Osteoblast (primary cell): ENCODE results near the gene AGAP9. TPM values are rescaled to one million over a fixed set of nuclear protein-coding genes. Genes with fewer than 3 reads are reported as not detected.
"Not testable (repeated sequence)": the region's sequence is repeated elsewhere in the genome, so short reads cannot be mapped to it uniquely, and the experiment has no call there.

Source experiments
- DNase-seq: peaks from one replicate; pipeline ENCODE4 v3.0.0; 2011; ENCODE audit warnings: low spot score, mixed read lengths; ENCODE audit not compliant: insufficient read length; ENCODE audit errors: missing footprints
- H2AFZ ChIP-seq: 2 replicates; pipeline ENCODE4 v1.6.0; 2011; ENCODE audit warnings: mild to moderate bottlenecking, low read length
- H3K27ac ChIP-seq: 2 replicates; pipeline ENCODE4 v1.5.1; 2011; ENCODE audit warnings: mild to moderate bottlenecking, low read depth, low read length, moderate library complexity
- H3K27me3 ChIP-seq: 2 replicates; pipeline ENCODE4 v1.6.0; 2012; ENCODE audit warnings: mild to moderate bottlenecking, control low read depth, inconsistent platforms, low read length, moderate library complexity; ENCODE audit not compliant: insufficient read depth
- H3K36me3 ChIP-seq: 2 replicates; pipeline ENCODE4 v1.5.1; 2011; ENCODE audit warnings: mild to moderate bottlenecking, low read length, control low read depth, moderate library complexity; ENCODE audit not compliant: insufficient read depth
- H3K4me1 ChIP-seq: 2 replicates; pipeline ENCODE4 v1.5.1; 2011; ENCODE audit warnings: mild to moderate bottlenecking, low read length, control low read depth, moderate library complexity; ENCODE audit not compliant: insufficient read depth
- H3K4me2 ChIP-seq: 2 replicates; pipeline ENCODE4 v1.6.0; 2011; ENCODE audit warnings: mild to moderate bottlenecking, low read length; ENCODE audit not compliant: insufficient read depth
- H3K4me3 ChIP-seq: fragments of 200-600 bp; sonication (generic); 3 replicates; pipeline ENCODE4 v1.5.1; 2012; ENCODE audit warnings: mild to moderate bottlenecking, low read length, inconsistent platforms; ENCODE audit not compliant: insufficient read depth
- H3K79me2 ChIP-seq: 2 replicates; pipeline ENCODE4 v1.6.0; 2012; ENCODE audit warnings: mild to moderate bottlenecking, low read length, control low read depth, inconsistent platforms; ENCODE audit not compliant: insufficient read depth
- H3K9me3 ChIP-seq: 2 replicates; pipeline ENCODE4 v1.5.1; 2011; ENCODE audit warnings: low read depth, low read length, control low read depth
- H4K20me1 ChIP-seq: 2 replicates; pipeline ENCODE4 v1.6.0; 2012; ENCODE audit warnings: mild to moderate bottlenecking, low read length, control low read depth; ENCODE audit not compliant: insufficient read depth
- total RNA-seq: library from RNA; depleted of rRNA; stranded (reverse); fragments of >200 nt; gene quantifications from 2 replicates; pipeline ENCODE4 v1.2.3, GENCODE V29; 2012

Gene AGAP9
- total RNA-seq, 1 donor = 6.2 TPM

DNA sequence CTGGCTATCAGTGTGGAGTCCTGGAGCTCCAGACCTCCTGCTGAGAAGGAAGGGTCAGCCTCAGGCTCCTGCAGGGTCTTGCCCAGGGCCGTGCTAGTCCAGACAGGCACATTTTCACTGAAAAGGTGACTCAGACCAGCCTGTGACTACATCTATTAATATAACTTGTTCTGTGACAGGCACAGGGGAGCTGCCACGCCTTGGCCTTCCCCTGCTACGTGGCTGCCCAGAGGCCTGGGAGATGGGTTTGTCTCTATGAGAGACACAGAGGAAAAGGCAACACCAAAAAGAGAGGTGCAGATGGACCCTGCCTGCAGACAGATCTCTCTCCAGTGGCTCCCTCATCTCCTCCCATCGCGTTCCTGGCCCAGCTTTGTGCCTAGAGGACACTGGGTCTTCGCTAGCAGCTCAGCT is 41.7 kb downstream of the AGAP9 start:
- H3K27ac ChIP-seq = peak overlapping the region; percentile 28
- DNase-seq, H3K4me3 ChIP-seq, H3K9me3 ChIP-seq, H3K4me1 ChIP-seq, H3K27me3 ChIP-seq, H2AFZ ChIP-seq, H3K36me3 ChIP-seq, H3K4me2 ChIP-seq, H4K20me1 ChIP-seq, H3K79me2 ChIP-seq: not testable (repeated sequence)

DNA sequence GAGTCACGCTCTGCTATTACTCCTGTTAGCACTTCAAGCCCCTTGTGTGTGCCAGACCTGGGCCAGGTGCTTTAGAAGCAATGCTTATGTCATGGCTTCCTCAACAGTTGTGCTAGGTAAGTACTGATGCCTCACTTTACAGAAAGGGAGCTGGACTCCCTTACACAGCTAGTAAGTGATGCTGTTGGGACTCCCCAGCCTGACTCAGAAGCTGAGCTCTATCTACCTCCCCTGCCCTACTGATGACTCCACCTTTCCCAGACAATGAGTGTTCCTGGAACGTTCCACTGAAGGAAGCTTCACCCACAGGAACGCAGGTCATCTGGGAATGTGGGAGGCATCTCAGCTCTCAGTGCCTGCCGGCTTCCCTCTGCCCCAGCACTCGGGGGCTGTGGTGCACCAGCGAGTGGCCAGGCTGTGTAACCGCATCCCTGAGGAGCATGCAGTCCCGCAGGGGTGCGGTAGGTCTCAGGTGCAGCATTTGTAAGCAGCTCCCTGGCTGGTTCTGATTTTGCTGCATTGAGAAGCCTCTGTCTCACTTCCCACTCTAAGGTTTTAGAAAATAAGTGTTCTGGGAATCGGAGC is 42.2 kb downstream of the AGAP9 start:
- not testable (repeated sequence) for DNase-seq, H3K79me2 ChIP-seq, H3K9me3 ChIP-seq, H4K20me1 ChIP-seq, H2AFZ ChIP-seq, H3K36me3 ChIP-seq, H3K4me3 ChIP-seq, H3K27ac ChIP-seq, H3K4me2 ChIP-seq, H3K27me3 ChIP-seq, H3K4me1 ChIP-seq

DNA sequence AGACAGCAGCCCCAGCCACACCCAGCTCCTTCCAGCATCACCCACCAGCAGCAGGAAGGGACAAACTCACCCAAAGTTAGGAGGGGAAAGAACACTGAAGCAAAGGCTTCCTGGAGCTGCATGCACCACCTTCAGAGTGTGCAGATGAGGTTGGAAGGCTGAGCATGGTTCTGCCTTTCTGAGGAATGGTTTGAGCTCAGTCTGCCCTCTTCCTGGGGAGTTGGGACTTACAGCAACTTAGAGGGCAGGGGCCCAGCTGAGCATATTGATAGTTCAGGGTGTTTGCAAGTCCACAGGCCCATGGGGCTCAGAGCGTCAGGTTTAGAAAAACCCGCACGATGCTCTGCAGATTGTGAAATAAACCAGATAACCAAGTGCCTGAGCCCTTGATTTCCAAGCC is 43.3 kb downstream of the AGAP9 start:
- H3K4me3 ChIP-seq, DNase-seq, H3K9me3 ChIP-seq, H4K20me1 ChIP-seq, H3K4me1 ChIP-seq, H3K27ac ChIP-seq, H3K27me3 ChIP-seq, H3K4me2 ChIP-seq, H3K79me2 ChIP-seq, H2AFZ ChIP-seq, H3K36me3 ChIP-seq: not testable (repeated sequence)

DNA sequence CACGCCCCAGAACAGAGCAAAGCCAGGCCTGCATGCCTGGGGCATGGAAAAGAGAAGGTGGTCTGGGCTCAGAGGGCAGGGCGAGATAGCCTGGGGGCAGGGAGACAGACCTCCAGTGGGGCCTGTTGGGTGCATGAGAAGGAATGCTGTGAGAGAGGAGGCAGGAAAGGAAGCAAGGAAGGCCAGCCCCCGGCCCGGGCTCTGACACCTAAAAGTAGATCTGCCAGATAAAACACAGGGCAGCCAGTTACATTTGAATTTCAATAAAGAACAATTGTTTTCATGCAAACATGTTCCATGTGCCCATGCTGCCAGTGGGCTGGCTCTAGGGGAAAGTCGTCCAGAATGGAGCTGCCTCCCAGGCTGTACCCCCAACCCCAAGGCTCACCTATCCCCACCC is 45.3 kb downstream of the AGAP9 start:
- DNase-seq, H3K4me3 ChIP-seq, H2AFZ ChIP-seq: not testable (repeated sequence)

DNA sequence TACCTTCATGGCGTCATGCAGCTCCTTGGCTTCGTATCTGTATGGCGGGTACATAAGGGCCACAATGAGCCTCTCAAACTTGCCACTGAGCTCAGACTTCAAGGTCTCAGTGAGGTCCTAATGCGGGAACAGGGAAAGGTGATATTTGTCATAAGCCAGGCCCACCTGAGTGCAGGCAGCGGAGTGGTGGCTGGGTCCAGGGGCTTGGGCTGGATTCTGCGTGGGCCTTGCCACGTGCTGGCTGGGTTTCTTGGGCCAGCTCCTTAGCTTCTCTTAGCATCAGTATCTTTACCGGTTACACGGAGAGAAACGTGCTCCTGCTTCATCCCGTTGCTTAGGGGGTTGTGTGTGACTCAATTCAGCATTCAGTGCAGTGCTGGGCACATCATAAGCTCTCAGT is 46.4 kb downstream of the AGAP9 start:
- not testable (repeated sequence) for H3K27ac ChIP-seq, H3K4me3 ChIP-seq, H3K4me2 ChIP-seq, H3K36me3 ChIP-seq, H4K20me1 ChIP-seq, H3K79me2 ChIP-seq, H3K27me3 ChIP-seq, DNase-seq, H3K9me3 ChIP-seq, H2AFZ ChIP-seq, H3K4me1 ChIP-seq

More for the DNA sequence above, 45.3 kb downstream of the AGAP9 start:
- H3K27ac ChIP-seq, H3K27me3 ChIP-seq, H4K20me1 ChIP-seq, H3K4me2 ChIP-seq, H3K36me3 ChIP-seq, H3K4me1 ChIP-seq, H3K9me3 ChIP-seq, H3K79me2 ChIP-seq: not testable (repeated sequence)

DNA sequence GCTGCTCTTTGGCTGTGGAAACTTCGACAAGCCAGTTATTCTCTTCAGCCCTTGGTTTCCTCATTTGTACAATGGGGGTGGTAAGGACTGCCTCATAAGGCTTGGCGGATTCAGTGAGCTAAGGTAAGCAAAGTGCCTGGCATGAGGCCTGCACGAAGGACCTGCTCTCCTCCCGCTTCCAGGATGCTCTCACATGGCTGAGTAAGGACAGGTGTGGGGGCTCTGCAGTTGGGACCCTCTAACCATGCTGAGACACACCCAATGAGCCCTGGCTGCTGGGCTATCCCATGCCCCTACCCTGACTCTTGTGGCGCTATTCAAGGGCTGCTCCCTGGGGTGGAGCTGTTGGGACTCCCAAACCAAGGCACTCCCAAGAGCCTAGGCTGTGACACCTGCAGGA is 48.3 kb downstream of the AGAP9 start:
- not testable (repeated sequence) for H4K20me1 ChIP-seq, H3K27me3 ChIP-seq, H3K4me3 ChIP-seq, H3K4me2 ChIP-seq, H2AFZ ChIP-seq, H3K9me3 ChIP-seq, H3K4me1 ChIP-seq, H3K27ac ChIP-seq, DNase-seq, H3K79me2 ChIP-seq, H3K36me3 ChIP-seq

DNA sequence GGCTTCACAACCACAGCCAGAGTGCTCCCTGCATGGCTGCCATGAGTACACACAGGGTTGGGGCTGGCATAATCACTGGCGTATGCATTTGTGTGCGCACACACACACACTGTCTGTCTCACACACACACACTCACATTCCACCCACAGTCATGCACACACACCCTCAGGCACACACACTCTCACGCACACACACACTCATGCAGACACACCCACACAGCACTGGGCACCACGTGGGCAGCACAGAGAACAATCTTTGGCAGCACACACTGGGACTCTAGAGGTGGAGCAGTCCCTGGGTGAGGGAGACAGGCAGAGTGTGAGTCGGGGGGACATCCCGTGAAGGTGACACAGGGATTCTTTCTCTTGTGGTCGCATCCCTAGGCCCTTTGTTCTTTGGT is 49.9 kb downstream of the AGAP9 start:
- not testable (repeated sequence) for DNase-seq, H4K20me1 ChIP-seq, H3K79me2 ChIP-seq, H3K27ac ChIP-seq, H3K36me3 ChIP-seq, H3K4me2 ChIP-seq, H3K9me3 ChIP-seq, H2AFZ ChIP-seq, H3K4me1 ChIP-seq, H3K27me3 ChIP-seq, H3K4me3 ChIP-seq

DNA sequence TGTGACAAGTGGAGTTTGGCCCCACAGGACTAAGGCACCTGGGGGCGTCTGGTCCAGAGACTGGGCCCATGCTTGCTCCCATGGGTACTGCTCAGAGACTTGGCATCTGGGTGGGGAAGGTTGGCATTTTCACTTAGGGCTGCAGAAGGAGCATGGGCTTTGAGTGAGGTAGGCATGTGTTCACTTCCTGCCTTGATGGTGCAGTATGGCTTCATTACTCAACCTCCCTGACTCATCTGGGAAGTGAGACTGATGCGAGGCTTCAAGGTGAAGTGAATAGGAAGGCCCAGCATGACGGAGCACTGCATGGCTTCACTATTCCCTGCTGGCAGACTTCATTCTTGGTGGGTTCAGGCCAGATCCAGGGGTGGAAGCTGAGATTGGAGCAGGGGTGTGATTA is 50.8 kb downstream of the AGAP9 start:
- not testable (repeated sequence) for DNase-seq, H3K79me2 ChIP-seq, H4K20me1 ChIP-seq, H3K27ac ChIP-seq, H3K9me3 ChIP-seq, H3K36me3 ChIP-seq, H2AFZ ChIP-seq, H3K27me3 ChIP-seq, H3K4me3 ChIP-seq, H3K4me1 ChIP-seq, H3K4me2 ChIP-seq

DNA sequence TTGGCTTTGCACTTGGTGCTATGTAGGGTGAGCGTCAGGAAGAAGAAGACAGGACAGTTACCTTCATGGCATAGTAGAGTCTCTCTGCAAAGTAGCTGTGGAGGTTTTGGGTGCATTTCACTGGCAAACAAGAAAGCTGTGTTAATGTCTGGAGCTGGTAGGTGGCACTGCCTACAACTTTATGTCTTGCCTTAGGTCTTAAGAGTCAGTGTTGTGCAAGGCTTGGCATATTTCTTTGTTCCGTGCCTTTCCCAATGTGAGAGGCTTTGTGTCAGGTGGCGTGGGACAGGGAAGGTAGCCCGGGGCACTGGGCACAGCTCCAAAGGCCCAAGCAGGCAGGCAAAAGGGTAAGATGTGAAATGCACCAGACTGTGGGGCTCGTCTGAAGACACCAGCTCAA is 51.4 kb downstream of the AGAP9 start:
- H3K79me2 ChIP-seq, H3K36me3 ChIP-seq, DNase-seq, H3K27ac ChIP-seq, H4K20me1 ChIP-seq, H2AFZ ChIP-seq, H3K27me3 ChIP-seq, H3K9me3 ChIP-seq, H3K4me2 ChIP-seq, H3K4me3 ChIP-seq, H3K4me1 ChIP-seq: not testable (repeated sequence)
